Tibial artery (tissue), 4 donors: Measurements from ENCODE around the gene GRIN2A.

Source experiments
- DNase-seq, 2 donors: peaks; one replicate each; pipeline ENCODE4 v3.0.0-alpha.2; 2019
- H3K27ac ChIP-seq, 2 donors: fragments of 200-600 bp; sonication (generic) in 1 of 2; 1 replicate in 1 of 2; 2 replicates in 1 of 2; pipeline ENCODE4 v1.5.1; 2018 to 2019; ENCODE audit warnings: mild to moderate bottlenecking in 1 of 2
- H3K27me3 ChIP-seq, 2 donors: fragments of 200-600 bp; sonication (generic) in 1 of 2; one replicate each; pipeline versions ENCODE4 v1.5.1 to v1.6.0; 2016 to 2019
- H3K36me3 ChIP-seq, 3 donors: fragments of 200-600 bp; sonication (generic) in 2 of 3; one replicate each; pipeline ENCODE4 v1.5.1; 2016 to 2019; ENCODE audit warnings: mild to moderate bottlenecking in 2 of 3
- H3K4me1 ChIP-seq, 4 donors: fragments of 200-600 bp; sonication (generic) in 2 of 4; 1 replicate in 3 of 4; 2 replicates in 1 of 4; pipeline ENCODE4 v1.5.1; 2016 to 2019
- H3K4me3 ChIP-seq, 2 donors: fragments of 200-600 bp; sonication (generic) in 1 of 2; 1 replicate in 1 of 2; 2 replicates in 1 of 2; pipeline ENCODE4 v1.5.1; 2018 to 2019; ENCODE audit warnings: mild to moderate bottlenecking in 2 of 2
- H3K9me3 ChIP-seq, 3 donors: fragments of 200-600 bp; sonication (generic) in 1 of 3; one replicate each; pipeline ENCODE4 v1.5.1; 2016 to 2019
- CTCF ChIP-seq, 2 experiments: fragments of 200-600 bp in 1 of 2; fragments of 450-650 bp in 1 of 2; IDR thresholded peaks; one replicate each; pipeline ENCODE4 v1.5.1; 2017 to 2019; ENCODE audit warnings: antibody characterized with exemption in 2 of 2, mild to moderate bottlenecking in 1 of 2, moderate library complexity in 1 of 2
- intact Hi-C: fragments of 100-400 bp; cut with DNase I; formaldehyde crosslinking; loops from one replicate; pipeline ENCODE4 v1.15.0; 2023; ENCODE audit warnings: low total_unique reads

The GRIN2A gene

GRCh38 chr16:9787717-9788116 lies 394.5 kb downstream of the GRIN2A start:
- Histone ChIP-seq H3K27me3 (no peaks in the 10 kb centered on the region), H3K36me3 (no peaks in the 10 kb centered on the region), H3K9me3 (no peaks in the 10 kb centered on the region), H3K4me1 (no peaks in the 10 kb centered on the region), H3K4me3 (no peak overlapping the region), H3K27ac (no peak overlapping the region)
- no peak for DNase-seq
- intact Hi-C loops = no loop called here
- no peak for TF ChIP-seq CTCF (IDR thresholded peaks at IDR 0.05)

- intact Hi-C loops = no loop called here
- no peak for DNase-seq
- Histone ChIP-seq H3K4me1 (no peaks in the 10 kb centered on the region), H3K36me3 (no peaks in the 10 kb centered on the region), H3K4me3 (no peak overlapping the region), H3K9me3 (no peaks in the 10 kb centered on the region), H3K27me3 (no peaks in the 10 kb centered on the region), H3K27ac (no peak overlapping the region)
- TF ChIP-seq CTCF (IDR thresholded peaks at IDR 0.05) = no peak
Measured at GRCh38 chr16:9780831-9781230, 401.4 kb downstream of the GRIN2A start.

GRCh38 chr16:9778849-9779248 lies 403.4 kb downstream of the GRIN2A start:
- intact Hi-C loops = no loop called here
- Histone ChIP-seq H3K27ac (no peak overlapping the region), H3K27me3 (no peaks in the 10 kb centered on the region), H3K4me3 (no peak overlapping the region), H3K9me3 (no peaks in the 10 kb centered on the region), H3K36me3 (no peaks in the 10 kb centered on the region), H3K4me1 (no peaks in the 10 kb centered on the region)
- no peak for DNase-seq
- no peak for TF ChIP-seq CTCF (IDR thresholded peaks at IDR 0.05)

- Histone ChIP-seq H3K27me3 (no peaks in the 10 kb centered on the region), H3K4me3 (no peak overlapping the region), H3K4me1 (no peaks in the 10 kb centered on the region), H3K9me3 (no peaks in the 10 kb centered on the region), H3K36me3 (no peaks in the 10 kb centered on the region), H3K27ac (no peak overlapping the region)
- no peak for DNase-seq
- intact Hi-C loops = no loop called here
- TF ChIP-seq CTCF (IDR thresholded peaks at IDR 0.05) = no peak
Measured at GRCh38 chr16:9775998-9776397, 406.2 kb downstream of the GRIN2A start.

GRCh38 chr16:9773289-9773688 lies 408.9 kb downstream of the GRIN2A start:
- Histone ChIP-seq H3K36me3 (no peaks in the 10 kb centered on the region), H3K27ac (no peak overlapping the region), H3K4me1 (no peaks in the 10 kb centered on the region), H3K4me3 (no peak overlapping the region), H3K27me3 (no peaks in the 10 kb centered on the region), H3K9me3 (no peaks in the 10 kb centered on the region)
- TF ChIP-seq CTCF (IDR thresholded peaks at IDR 0.05) = no peak
- DNase-seq = no peak
- intact Hi-C loops = no loop called here

- no peaks in the 10 kb centered on the region for H3K36me3 ChIP-seq
- H3K4me3 ChIP-seq = no peak overlapping the region
- no peak overlapping the region for H3K27ac ChIP-seq
- DNase-seq = no peak
- no peaks in the 10 kb centered on the region for H3K9me3 ChIP-seq
- no peaks in the 10 kb centered on the region for H3K4me1 ChIP-seq
- no peaks in the 10 kb centered on the region for H3K27me3 ChIP-seq
- TF ChIP-seq CTCF (IDR thresholded peaks at IDR 0.05) = no peak
- intact Hi-C loops = no loop called here
Measured at GRCh38 chr16:9772526-9773225, 409.6 kb downstream of the GRIN2A start.
